Measurements from ENCODE around the gene LSM11.

GRCh38 chr5:157799578-157799977 lies 56.1 kb downstream of the LSM11 start:
- no peak for TF ChIP-seq CTCF (IDR thresholded peaks at IDR 0.05; ENCODE audit: borderline replicate concordance, extremely low read depth, low read length, poor library complexity, severe bottlenecking)
- no peak for TF ChIP-seq EZH2 (IDR thresholded peaks at IDR 0.05; ENCODE audit: borderline replicate concordance, low read depth, low read length, severe bottlenecking)

All from DND-41 (cell line).